ENCODE results near the gene CCL1. TPM values are rescaled to one million over a fixed set of nuclear protein-coding genes. Genes with fewer than 3 reads are reported as not detected.

Gene CCL1
- total RNA-seq, 1 experiment from 2014 or later, result not detected

DNA sequence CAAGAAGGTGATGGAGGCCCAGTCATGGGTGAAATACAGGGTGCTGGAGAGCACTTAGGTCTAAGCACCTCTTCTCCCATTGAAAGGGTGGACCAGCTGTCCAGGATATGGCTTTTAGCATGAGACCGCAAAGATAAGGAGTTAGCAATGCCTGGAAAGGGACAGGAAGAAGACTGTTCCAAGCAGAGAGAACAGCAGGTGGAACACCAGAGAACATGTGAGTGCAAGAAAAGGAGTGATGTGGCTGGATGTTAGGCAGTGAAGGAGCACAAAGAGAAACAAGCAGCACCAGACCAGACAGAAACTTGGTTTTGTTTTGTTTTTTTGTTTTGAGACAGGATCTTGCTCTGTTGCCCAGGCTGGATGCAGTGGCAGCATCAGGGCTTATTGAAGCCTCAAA lies 45.4 kb upstream of the CCL1 start:
- H3K4me3 ChIP-seq (ENCODE audit: low read depth in 2 of 2, low read length in 2 of 2), result no peak overlapping the region
- no peak overlapping the region for H3K27ac ChIP-seq (ENCODE audit: low read length)
- intact Hi-C loops (cut with micrococcal nuclease; ENCODE audit: unreplicated experiment), result no loop called here
- 0 out of 2 replicates have a peak, but pooled peaks cover 4% of the 10 kb centered on the region for H3K27me3 ChIP-seq (ENCODE audit: control insufficient read depth, insufficient read depth, low read length)
- H3K4me1 ChIP-seq (ENCODE audit: control insufficient read depth, insufficient read depth, low read length), result no peaks in the 10 kb centered on the region
- TF ChIP-seq POLR2AphosphoS5 (IDR thresholded peaks at IDR 0.05; ENCODE audit: low read depth, low read length), result no peak
- TF ChIP-seq TCF7L2 (IDR thresholded peaks at IDR 0.05; ENCODE audit: low read depth, low read length), result no peak
- no peak for TF ChIP-seq SIN3A (IDR thresholded peaks at IDR 0.05; ENCODE audit: borderline replicate concordance, insufficient read depth, low read depth, low read length)
- TF ChIP-seq, protein P1, sequence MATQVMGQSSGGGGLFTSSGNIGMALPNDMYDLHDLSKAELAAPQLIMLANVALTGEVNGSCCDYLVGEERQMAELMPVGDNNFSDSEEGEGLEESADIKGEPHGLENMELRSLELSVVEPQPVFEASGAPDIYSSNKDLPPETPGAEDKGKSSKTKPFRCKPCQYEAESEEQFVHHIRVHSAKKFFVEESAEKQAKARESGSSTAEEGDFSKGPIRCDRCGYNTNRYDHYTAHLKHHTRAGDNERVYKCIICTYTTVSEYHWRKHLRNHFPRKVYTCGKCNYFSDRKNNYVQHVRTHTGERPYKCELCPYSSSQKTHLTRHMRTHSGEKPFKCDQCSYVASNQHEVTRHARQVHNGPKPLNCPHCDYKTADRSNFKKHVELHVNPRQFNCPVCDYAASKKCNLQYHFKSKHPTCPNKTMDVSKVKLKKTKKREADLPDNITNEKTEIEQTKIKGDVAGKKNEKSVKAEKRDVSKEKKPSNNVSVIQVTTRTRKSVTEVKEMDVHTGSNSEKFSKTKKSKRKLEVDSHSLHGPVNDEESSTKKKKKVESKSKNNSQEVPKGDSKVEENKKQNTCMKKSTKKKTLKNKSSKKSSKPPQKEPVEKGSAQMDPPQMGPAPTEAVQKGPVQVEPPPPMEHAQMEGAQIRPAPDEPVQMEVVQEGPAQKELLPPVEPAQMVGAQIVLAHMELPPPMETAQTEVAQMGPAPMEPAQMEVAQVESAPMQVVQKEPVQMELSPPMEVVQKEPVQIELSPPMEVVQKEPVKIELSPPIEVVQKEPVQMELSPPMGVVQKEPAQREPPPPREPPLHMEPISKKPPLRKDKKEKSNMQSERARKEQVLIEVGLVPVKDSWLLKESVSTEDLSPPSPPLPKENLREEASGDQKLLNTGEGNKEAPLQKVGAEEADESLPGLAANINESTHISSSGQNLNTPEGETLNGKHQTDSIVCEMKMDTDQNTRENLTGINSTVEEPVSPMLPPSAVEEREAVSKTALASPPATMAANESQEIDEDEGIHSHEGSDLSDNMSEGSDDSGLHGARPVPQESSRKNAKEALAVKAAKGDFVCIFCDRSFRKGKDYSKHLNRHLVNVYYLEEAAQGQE (IDR thresholded peaks at IDR 0.05; ENCODE audit: insufficient read depth in 1 of 2, low read depth in 2 of 2, low read length in 1 of 2), result no peak
- TF ChIP-seq, protein P2, sequence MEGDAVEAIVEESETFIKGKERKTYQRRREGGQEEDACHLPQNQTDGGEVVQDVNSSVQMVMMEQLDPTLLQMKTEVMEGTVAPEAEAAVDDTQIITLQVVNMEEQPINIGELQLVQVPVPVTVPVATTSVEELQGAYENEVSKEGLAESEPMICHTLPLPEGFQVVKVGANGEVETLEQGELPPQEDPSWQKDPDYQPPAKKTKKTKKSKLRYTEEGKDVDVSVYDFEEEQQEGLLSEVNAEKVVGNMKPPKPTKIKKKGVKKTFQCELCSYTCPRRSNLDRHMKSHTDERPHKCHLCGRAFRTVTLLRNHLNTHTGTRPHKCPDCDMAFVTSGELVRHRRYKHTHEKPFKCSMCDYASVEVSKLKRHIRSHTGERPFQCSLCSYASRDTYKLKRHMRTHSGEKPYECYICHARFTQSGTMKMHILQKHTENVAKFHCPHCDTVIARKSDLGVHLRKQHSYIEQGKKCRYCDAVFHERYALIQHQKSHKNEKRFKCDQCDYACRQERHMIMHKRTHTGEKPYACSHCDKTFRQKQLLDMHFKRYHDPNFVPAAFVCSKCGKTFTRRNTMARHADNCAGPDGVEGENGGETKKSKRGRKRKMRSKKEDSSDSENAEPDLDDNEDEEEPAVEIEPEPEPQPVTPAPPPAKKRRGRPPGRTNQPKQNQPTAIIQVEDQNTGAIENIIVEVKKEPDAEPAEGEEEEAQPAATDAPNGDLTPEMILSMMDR (IDR thresholded peaks at IDR 0.05), result no peak
- in situ Hi-C loops (cut with HindIII; ENCODE audit: low pct_unique_long_range_greater_than_20kb, low sequenced_read_pairs), result no loop called here
- no peaks in the 10 kb centered on the region for H3K36me3 ChIP-seq (ENCODE audit: control insufficient read depth, insufficient read depth, low read length)
- no TSS peak for BruUV-seq (replicated peaks)
- ATAC-seq (no peak), DNase-seq (ENCODE audit: low read depth, low spot score) (no peak)
- POLR2A ChIA-PET, result no interaction called here
- CTCF ChIA-PET, result no interaction called here
- no peaks in the 10 kb centered on the region for H3K9me3 ChIP-seq (ENCODE audit: control insufficient read depth, insufficient read depth, low read depth, low read length)

DNA sequence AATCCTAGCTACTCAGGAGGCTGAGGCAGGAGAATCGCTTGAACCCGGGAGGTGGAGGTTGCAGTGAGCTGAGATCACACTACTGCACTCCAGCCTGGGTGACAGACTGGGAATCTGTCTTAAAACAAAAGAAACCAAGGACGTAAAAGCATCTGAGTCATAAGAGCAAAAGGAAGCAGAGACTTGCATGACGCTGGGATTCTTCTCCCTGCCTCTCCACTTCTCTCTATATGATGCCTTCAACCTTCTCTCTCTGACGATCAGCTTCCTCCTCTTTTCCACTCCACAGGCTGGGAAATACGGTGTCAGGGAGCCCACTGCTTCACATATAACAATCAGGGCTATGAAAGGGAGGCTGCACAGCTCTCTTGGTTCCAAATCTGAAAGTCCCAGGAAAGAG lies 43.2 kb upstream of the CCL1 start:
- Histone ChIP-seq H3K27me3 (ENCODE audit: control insufficient read depth, insufficient read depth, low read length) (0 out of 2 replicates have a peak, but pooled peaks cover 4% of the 10 kb centered on the region), H3K4me3 (ENCODE audit: low read depth in 2 of 2, low read length in 2 of 2) (no peak overlapping the region), H3K4me1 (ENCODE audit: control insufficient read depth, insufficient read depth, low read length) (no peaks in the 10 kb centered on the region), H3K27ac (ENCODE audit: low read length) (no peak overlapping the region), H3K36me3 (ENCODE audit: control insufficient read depth, insufficient read depth, low read length) (no peaks in the 10 kb centered on the region), H3K9me3 (ENCODE audit: control insufficient read depth, insufficient read depth, low read depth, low read length) (no peaks in the 10 kb centered on the region)
- BruUV-seq (replicated peaks), result no TSS peak
- ATAC-seq (no peak), DNase-seq (ENCODE audit: low read depth, low spot score) (no peak)
- ChIA-PET POLR2A (no interaction called here), CTCF (no interaction called here)
- in situ Hi-C loops (cut with HindIII; ENCODE audit: low pct_unique_long_range_greater_than_20kb, low sequenced_read_pairs) (no loop called here), intact Hi-C loops (cut with micrococcal nuclease; ENCODE audit: unreplicated experiment) (no loop called here)
- TF ChIP-seq SIN3A (IDR thresholded peaks at IDR 0.05; ENCODE audit: borderline replicate concordance, insufficient read depth, low read depth, low read length) (no peak), TCF7L2 (IDR thresholded peaks at IDR 0.05; ENCODE audit: low read depth, low read length) (no peak), POLR2AphosphoS5 (IDR thresholded peaks at IDR 0.05; ENCODE audit: low read depth, low read length) (no peak)
- TF ChIP-seq, protein P1 (IDR thresholded peaks at IDR 0.05; ENCODE audit: insufficient read depth in 1 of 2, low read depth in 2 of 2, low read length in 1 of 2), result no peak
- TF ChIP-seq, protein P2 (IDR thresholded peaks at IDR 0.05), result no peak
